HepG2 (cell line): ENCODE data around the gene SNX21.

Experiments used
- CHD2 ChIP-seq: IDR thresholded peaks from 2 replicates; pipeline ENCODE4 v1.6.1; 2011; ENCODE audit warnings: low read depth, low read length, improper control_type of control experiment
- CTCF ChIP-seq: sonication (generic); formaldehyde crosslinking; IDR thresholded peaks from 2 replicates; pipeline ENCODE4 v1.5.0; 2020; ENCODE audit warnings: mild to moderate bottlenecking, missing genetic modification reagents, moderate library complexity
- EP300 ChIP-seq, 3 experiments: sonication (generic) in 1 of 3; formaldehyde crosslinking in 1 of 3; IDR thresholded peaks; 2 replicates each; pipeline versions ENCODE4 v1.5.1 to v1.6.1; 2011 to 2020; ENCODE audit warnings: low read depth in 2 of 3, low read length in 2 of 3, borderline replicate concordance in 1 of 3, improper control_type of control experiment in 1 of 3, mild to moderate bottlenecking in 1 of 3, missing genetic modification reagents in 1 of 3, moderate library complexity in 1 of 3
- FOXP4 ChIP-seq: sonication (generic); formaldehyde crosslinking; IDR thresholded peaks from 2 replicates; pipeline ENCODE4 v1.4.0; 2020; ENCODE audit warnings: missing genetic modification reagents
- MAZ ChIP-seq, 2 experiments: sonication (generic) in 1 of 2; formaldehyde crosslinking in 1 of 2; IDR thresholded peaks; 2 replicates each; pipeline versions ENCODE4 v1.5.0 to v1.6.1; 2012 to 2020; ENCODE audit warnings: low read depth in 2 of 2, mild to moderate bottlenecking in 2 of 2, borderline replicate concordance in 1 of 2, improper control_type of control experiment in 1 of 2, low read length in 1 of 2, missing genetic modification reagents in 1 of 2, moderate library complexity in 1 of 2
- TFE3 ChIP-seq: IDR thresholded peaks from 2 replicates; pipeline ENCODE4 v1.6.1; 2016

- TF ChIP-seq MAZ (IDR thresholded peaks at IDR 0.05; ENCODE audit: borderline replicate concordance, low read depth, low read length) (no peak), MAZ (CRISPR knock-in tag; IDR thresholded peaks at IDR 0.05; ENCODE audit: low read depth) (no peak), CTCF (CRISPR knock-in tag) (peak; percentile 26), TFE3 (CRISPR knock-in tag) (no peak), EP300 (IDR thresholded peaks at IDR 0.05; ENCODE audit: low read depth in 2 of 2, low read length in 2 of 2) (no peak), EP300 (CRISPR knock-in tag; IDR thresholded peaks at IDR 0.05; ENCODE audit: borderline replicate concordance) (no peak), CHD2 (no peak), FOXP4 (CRISPR knock-in tag) (no peak)
Measured at GRCh38 chr20:45886590-45887345, 53.2 kb downstream of the SNX21 start.
